NCI-H524 treated with DMSO at 0.1 percent for 48 hours (cell line): ENCODE results near the gene ANKRD29.
"Not testable (repeated sequence)": the region's sequence is repeated elsewhere in the genome, so short reads cannot be mapped to it uniquely, and the experiment has no call there.

ENCODE experiments used
- DNase-seq: peaks from one replicate; lab custom pipeline; 2025; lab: John Stamatoyannopoulos, UW

ANKRD29 gene

GRCh38 chr18:23557511-23557910 is 105.2 kb downstream of the ANKRD29 start:
- not testable (repeated sequence) for DNase-seq

DNA sequence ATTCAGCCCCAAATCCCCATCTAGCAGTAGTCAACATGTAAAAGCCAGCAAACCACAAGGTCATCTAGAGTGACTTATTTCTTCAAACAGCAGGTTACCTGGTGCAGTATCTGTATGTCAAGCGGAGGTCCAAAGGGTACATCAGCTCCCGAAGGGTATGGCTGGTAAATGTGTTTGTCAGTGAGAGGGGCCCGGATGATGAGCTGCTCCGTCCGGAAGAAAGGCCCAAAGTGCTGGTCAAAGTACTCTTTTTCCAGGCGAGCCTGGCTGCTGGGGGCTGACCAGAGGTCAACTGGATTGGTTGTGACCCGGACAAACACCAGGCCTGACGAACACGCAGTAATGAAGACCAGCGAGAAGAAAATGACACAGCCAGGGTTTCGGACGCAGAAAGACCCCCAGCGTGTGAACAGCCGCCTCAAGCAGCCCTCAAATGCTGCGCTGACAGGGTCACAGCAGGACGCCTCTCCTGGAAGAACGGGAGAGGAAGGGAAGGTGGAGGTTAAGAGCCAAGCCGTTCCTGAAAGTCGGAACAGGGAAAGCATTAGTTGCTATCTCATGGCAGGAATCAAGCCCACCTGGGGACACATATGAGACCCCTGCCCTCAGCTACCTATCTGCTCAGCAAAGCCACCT is 106.4 kb downstream of the ANKRD29 start:
- DNase-seq = no peak

DNA sequence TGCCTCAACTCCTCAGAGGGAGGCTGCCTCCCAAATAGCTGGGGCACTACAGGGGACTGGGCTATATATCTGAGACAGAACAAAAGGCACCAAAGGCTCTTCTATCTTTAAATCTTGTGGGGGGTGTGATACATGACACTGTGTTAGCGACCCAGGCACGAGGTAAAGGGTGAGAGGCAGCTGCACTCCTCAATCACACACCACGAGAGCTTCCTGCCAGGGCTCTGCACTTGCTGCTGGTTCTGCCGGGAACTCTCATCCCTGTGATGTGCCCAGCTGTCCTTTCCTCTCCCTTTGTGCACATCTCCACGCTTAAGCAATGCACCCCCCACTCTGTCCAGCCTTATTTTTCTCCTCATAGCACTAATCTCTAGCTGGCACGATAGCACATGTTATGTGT is 108.8 kb downstream of the ANKRD29 start:
- no peak for DNase-seq

- no peak for DNase-seq
These were observed 110.2 kb downstream of the ANKRD29 start for GRCh38 chr18:23552505-23552904.

DNA sequence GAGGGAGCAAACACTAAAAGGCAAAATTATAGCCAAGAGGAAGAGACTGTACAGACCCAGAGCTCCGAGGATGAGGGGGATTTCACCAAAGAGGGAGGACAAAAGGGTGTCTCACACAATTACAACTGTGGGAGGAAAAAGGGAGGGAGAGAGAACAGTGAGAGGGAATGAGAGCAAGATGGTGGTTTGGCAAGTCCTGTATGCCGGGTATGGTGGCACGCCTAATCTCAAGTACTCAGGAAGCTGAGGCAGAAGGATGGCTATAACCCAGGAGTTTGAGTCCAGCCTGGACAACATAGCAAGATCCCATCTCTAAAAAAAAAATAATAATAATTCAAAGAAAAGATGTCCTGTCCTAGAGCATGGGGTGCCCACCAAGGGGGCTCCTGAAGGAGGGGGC is 110.7 kb downstream of the ANKRD29 start:
- no peak for DNase-seq

GRCh38 chr18:23550898-23551297 is 111.8 kb downstream of the ANKRD29 start:
- DNase-seq = no peak
